Uterus (tissue), 4 donors: ENCODE data around the gene FAM221A. TPM values are rescaled to one million over a fixed set of nuclear protein-coding genes. Genes with fewer than 3 reads are reported as not detected.
"Not testable (repeated sequence)": the region's sequence is repeated elsewhere in the genome, so short reads cannot be mapped to it uniquely, and the experiment has no call there.

Experiments used
- DNase-seq, 2 donors: peaks; one replicate each; pipeline ENCODE4 v3.0.0-alpha.2; 2019 to 2020
- H3K27ac ChIP-seq, 2 donors: fragments of 200-600 bp; sonication (generic); 1 replicate in 1 of 2; 2 replicates in 1 of 2; pipeline ENCODE4 v1.5.1; 2016 to 2018
- H3K27me3 ChIP-seq, 2 donors: fragments of 200-600 bp; sonication (generic); one replicate each; pipeline ENCODE4 v1.5.1; 2018 to 2019; ENCODE audit warnings: control low read depth in 1 of 2
- H3K36me3 ChIP-seq, 2 donors: fragments of 200-600 bp; sonication (generic); one replicate each; pipeline ENCODE4 v1.5.1; 2019; ENCODE audit warnings: control low read depth in 1 of 2
- H3K4me1 ChIP-seq, 2 donors: fragments of 200-600 bp; sonication (generic); one replicate each; pipeline ENCODE4 v1.5.1; 2018 to 2019; ENCODE audit warnings: control low read depth in 1 of 2
- H3K4me3 ChIP-seq, 2 donors: fragments of 200-600 bp; sonication (generic); 1 replicate in 1 of 2; 2 replicates in 1 of 2; pipeline ENCODE4 v1.5.1; 2018 to 2019; ENCODE audit warnings: mild to moderate bottlenecking in 1 of 2
- H3K9me3 ChIP-seq, 2 donors: fragments of 200-600 bp; sonication (generic); one replicate each; pipeline ENCODE4 v1.5.1; 2019; ENCODE audit warnings: control low read depth in 1 of 2
- POLR2A ChIP-seq, 2 donors: fragments of 450-650 bp; IDR thresholded peaks; one replicate each; pipeline ENCODE4 v1.6.1; 2016; ENCODE audit warnings: antibody characterized with exemption in 2 of 2, mild to moderate bottlenecking in 1 of 2, moderate library complexity in 1 of 2
- intact Hi-C: fragments of 100-400 bp; cut with DNase I; formaldehyde crosslinking; loops from one replicate; pipeline ENCODE4 v1.15.1; 2023; ENCODE audit warnings: low total_unique reads
- total RNA-seq, 4 donors: library from RNA; depleted of rRNA in 3 of 4; stranded (reverse); fragments of >200 nt in 3 of 4; gene quantifications; one replicate each; pipeline versions ENCODE4 v1.1.0 to v1.2.4, GENCODE V29; 2014 to 2023
- TF ChIP-seq, protein P1 (sequence below), 4 experiments: fragments of 200-600 bp in 2 of 4; fragments of 450-650 bp in 2 of 4; sonication (generic) in 2 of 4; IDR thresholded peaks; one replicate each; pipeline ENCODE4 v1.5.1; 2016 to 2019; ENCODE audit warnings: antibody characterized with exemption in 4 of 4, mild to moderate bottlenecking in 2 of 4, moderate library complexity in 1 of 4
- donor health status: DM: yes; HTN: yes; CAD: no.

FAM221A gene
- total RNA-seq, 4 donors from 2014 or later = 4.7 to 11.5 (median 6.5) TPM

DNA sequence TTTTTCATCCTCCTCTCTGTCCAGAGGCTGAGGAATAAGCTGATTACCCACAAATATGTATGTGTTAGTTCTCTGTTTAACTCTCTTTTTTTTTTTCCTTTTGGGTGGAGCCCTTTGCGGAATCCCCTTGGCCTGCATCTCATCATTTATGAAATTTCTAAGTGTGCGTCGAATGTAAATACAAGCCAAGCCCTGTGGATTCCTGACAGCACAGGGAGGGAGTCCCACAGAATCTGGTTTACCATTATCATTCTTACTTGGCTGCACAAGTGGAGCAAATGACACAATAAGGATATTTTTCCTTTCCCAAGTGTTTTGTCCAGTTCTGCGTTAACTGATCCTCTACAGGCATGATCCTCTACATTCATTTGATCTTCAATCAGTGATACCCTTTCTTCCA, 41.5 kb downstream of the FAM221A start:
- no peak for DNase-seq
- Histone ChIP-seq H3K27me3 (no peaks in the 10 kb centered on the region), H3K4me1 (no peaks in the 10 kb centered on the region), H3K9me3 (no peaks in the 10 kb centered on the region), H3K27ac (no peak overlapping the region), H3K36me3 (no peaks in the 10 kb centered on the region), H3K4me3 (no peak overlapping the region)
- no peak for TF ChIP-seq POLR2A (IDR thresholded peaks at IDR 0.05)
- TF ChIP-seq, protein P1, sequence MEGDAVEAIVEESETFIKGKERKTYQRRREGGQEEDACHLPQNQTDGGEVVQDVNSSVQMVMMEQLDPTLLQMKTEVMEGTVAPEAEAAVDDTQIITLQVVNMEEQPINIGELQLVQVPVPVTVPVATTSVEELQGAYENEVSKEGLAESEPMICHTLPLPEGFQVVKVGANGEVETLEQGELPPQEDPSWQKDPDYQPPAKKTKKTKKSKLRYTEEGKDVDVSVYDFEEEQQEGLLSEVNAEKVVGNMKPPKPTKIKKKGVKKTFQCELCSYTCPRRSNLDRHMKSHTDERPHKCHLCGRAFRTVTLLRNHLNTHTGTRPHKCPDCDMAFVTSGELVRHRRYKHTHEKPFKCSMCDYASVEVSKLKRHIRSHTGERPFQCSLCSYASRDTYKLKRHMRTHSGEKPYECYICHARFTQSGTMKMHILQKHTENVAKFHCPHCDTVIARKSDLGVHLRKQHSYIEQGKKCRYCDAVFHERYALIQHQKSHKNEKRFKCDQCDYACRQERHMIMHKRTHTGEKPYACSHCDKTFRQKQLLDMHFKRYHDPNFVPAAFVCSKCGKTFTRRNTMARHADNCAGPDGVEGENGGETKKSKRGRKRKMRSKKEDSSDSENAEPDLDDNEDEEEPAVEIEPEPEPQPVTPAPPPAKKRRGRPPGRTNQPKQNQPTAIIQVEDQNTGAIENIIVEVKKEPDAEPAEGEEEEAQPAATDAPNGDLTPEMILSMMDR (IDR thresholded peaks at IDR 0.05) = no peak
- intact Hi-C loops = no loop called here

DNA sequence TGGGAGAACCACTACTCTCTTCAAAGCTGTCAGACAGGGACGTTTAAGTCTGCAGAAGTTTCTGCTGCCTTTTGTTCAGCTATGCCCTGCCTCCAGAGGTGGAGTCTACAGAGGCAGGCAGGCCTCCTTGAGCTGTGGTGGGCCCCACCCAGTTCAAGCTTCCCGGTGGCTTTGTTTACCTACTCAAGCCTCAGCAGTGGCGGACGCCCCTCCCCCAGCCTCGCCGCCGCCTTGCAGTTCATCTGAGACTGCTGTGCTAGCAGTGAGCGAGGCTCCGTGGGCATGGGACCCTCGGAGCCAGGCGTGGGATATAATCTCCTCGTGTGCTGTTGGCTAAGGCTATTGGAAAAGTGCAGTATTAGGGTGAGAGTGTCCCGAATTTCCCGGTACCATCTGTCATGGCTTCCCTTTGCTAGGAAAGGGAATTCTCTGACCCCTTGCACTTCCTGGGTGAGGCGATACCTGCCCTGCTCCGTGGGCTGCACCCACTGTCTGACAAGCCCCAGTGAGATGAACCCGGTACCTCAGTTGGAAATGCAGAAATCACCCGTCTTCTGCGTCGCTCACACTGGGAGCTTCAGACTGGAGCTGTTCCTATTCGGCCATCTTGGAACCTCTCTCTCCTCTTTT, 42.7 kb downstream of the FAM221A start:
- intact Hi-C loops, H3K27ac ChIP-seq, H3K27me3 ChIP-seq, DNase-seq, H3K9me3 ChIP-seq, H3K4me3 ChIP-seq, H3K36me3 ChIP-seq, H3K4me1 ChIP-seq: not testable (repeated sequence)

DNA sequence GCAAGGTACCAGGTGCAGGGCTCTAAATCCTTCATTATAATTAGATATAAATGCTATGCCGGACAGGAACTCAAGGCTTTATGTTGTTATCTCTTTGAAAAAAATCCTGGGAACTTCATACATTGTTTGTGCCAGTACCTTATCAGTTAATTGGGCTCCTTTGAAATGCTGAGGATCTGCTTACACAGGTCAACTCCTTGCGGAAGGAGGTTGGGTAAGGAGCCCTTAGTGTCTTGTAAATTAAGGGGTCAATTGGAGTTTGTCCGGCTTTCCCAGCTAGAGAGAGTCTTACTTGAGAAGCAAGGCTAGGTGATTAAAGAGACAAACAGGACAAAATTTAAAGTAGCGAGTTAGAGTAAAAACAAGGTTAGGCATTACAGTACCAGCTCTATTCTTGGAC, 44.1 kb downstream of the FAM221A start:
- H3K36me3 ChIP-seq, H3K9me3 ChIP-seq, intact Hi-C loops, H3K27ac ChIP-seq, H3K4me3 ChIP-seq, H3K27me3 ChIP-seq, H3K4me1 ChIP-seq, DNase-seq: not testable (repeated sequence)

DNA sequence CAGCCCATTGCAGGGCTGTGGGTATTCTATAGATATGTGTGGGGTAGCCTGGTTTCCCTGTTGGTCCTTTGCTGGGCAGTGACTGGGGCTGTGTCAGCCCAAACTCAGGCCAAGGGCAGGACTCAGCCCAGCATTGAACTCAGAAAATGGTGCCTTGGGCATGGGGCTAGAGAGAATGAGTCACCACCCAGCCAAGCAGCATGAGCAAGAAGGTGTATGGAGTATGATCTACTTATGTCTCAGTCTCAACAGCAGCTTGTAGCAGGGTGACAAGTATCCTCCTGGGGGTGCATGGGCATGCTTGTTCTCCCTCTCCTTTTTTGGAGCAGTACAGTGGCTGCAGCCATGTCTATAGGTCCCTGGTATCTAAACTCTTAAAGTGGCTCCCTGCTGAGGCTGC, 62.1 kb downstream of the FAM221A start:
- Histone ChIP-seq H3K4me3 (no peak overlapping the region), H3K36me3 (no peaks in the 10 kb centered on the region), H3K9me3 (peaks cover 0 to 3% of the 10 kb centered on the region in 2 donors), H3K27ac (no peak overlapping the region), H3K27me3 (no peaks in the 10 kb centered on the region), H3K4me1 (no peaks in the 10 kb centered on the region)
- TF ChIP-seq POLR2A (IDR thresholded peaks at IDR 0.05) = no peak
- TF ChIP-seq, protein P1 (IDR thresholded peaks at IDR 0.05) = no peak
- intact Hi-C loops = no loop called here
- no peak for DNase-seq

DNA sequence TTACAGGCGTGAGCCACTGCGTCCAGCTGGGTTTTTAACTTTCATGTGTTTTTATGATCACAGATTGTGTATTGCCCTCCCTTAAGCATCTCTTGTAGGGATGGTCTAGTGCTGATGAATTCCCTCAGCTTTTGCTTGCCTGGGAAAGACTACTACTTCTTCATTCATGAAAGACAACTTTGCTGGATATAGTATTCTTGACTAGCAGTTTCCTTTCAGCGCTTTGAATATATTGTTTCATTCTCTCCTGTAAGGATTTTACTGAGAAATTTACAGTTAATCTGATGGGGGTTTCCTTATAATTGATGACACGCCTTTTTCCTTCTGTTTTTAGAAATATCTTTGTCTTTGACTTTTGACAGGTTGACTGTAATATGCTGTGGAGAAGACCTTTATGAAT, 63.2 kb downstream of the FAM221A start:
- intact Hi-C loops = no loop called here
- no peaks in the 10 kb centered on the region for H3K36me3 ChIP-seq
- no peaks in the 10 kb centered on the region for H3K4me1 ChIP-seq
- no peak for DNase-seq
- H3K27ac ChIP-seq = no peak overlapping the region
- H3K9me3 ChIP-seq = peaks cover 0 to 3% of the 10 kb centered on the region in 2 donors
- H3K4me3 ChIP-seq = no peak overlapping the region
- H3K27me3 ChIP-seq = no peaks in the 10 kb centered on the region
- TF ChIP-seq, protein P1 (IDR thresholded peaks at IDR 0.05) = no peak
- no peak for TF ChIP-seq POLR2A (IDR thresholded peaks at IDR 0.05)

DNA sequence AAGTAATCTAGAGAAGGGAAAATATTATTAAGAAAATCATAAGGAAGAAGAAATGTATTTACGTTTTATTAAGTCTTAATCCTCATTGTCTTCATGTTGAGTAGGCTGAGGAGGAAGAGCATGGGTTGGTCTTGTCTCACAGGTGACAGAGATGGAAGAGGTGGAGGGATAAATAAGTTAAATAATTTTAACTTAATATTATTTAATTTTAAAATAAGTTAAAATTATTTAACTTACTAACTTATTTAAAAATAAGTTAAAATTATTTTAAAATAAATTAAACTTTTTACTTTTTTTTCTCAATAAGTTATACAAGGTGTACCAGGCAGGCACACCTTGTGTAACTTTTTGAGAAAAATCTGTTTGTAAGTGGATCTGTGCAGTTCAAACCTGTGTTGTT, 66.6 kb downstream of the FAM221A start:
- Histone ChIP-seq H3K36me3 (no peaks in the 10 kb centered on the region), H3K27me3 (no peaks in the 10 kb centered on the region), H3K9me3 (peaks cover 0 to 3% of the 10 kb centered on the region in 2 donors), H3K4me3 (no peak overlapping the region), H3K27ac (no peak overlapping the region), H3K4me1 (no peaks in the 10 kb centered on the region)
- intact Hi-C loops = no loop called here
- no peak for DNase-seq
- TF ChIP-seq, protein P1 (IDR thresholded peaks at IDR 0.05) = no peak
- TF ChIP-seq POLR2A (IDR thresholded peaks at IDR 0.05) = no peak
